Left renal cortex interstitium (tissue), 4 donors: ENCODE results near the gene MLX. TPM values are rescaled to one million over a fixed set of nuclear protein-coding genes. Genes with fewer than 3 reads are reported as not detected.
"Not testable (repeated sequence)": the region's sequence is repeated elsewhere in the genome, so short reads cannot be mapped to it uniquely, and the experiment has no call there.

ENCODE experiments used
- DNase-seq, 4 donors: peaks; one replicate each; pipeline ENCODE4 v3.0.0-alpha.2; 2013; ENCODE audit warnings: low read depth in 4 of 4, low spot score in 2 of 4, missing footprints in 1 of 4
- polyA plus RNA-seq, 4 donors: library from polyadenylated mRNA; unstranded; fragments of 120-200 nt; gene quantifications; one replicate each; pipeline ENCODE4 v1.2.1, GENCODE V29; 2013; ENCODE audit not compliant: insufficient read length in 4 of 4

Gene MLX
- polyA plus RNA-seq, 4 donors: 33.4 to 42.6 (median 35.8) TPM

- DNase-seq: no peak
Measured at GRCh38 chr17:42613699-42614295, 46.9 kb downstream of the MLX start.

- no peak for DNase-seq
Measured at GRCh38 chr17:42617956-42618431, 51.1 kb downstream of the MLX start.

GRCh38 chr17:42618442-42619150 is 51.7 kb downstream of the MLX start:
- DNase-seq: no peak

GRCh38 chr17:42621987-42622386 is 55.1 kb downstream of the MLX start:
- not testable (repeated sequence) for DNase-seq

Other genes starting within 250 kb of the MLX start
- 10 to 100 TPM; 58.2 to 71.3 (median 61.9) TPM for gene STAT3, start 178.7 kb upstream of the MLX start, polyA plus RNA-seq
- gene CAVIN1, start 143.8 kb upstream of the MLX start, polyA plus RNA-seq: 10 to 100 TPM; 58.0 to 85.6 (median 68.6) TPM
- gene ATP6V0A1, start 108.2 kb upstream of the MLX start, polyA plus RNA-seq: 10 to 100 TPM; 41.5 to 73.0 (median 57.7) TPM
- gene NAGLU, start 30.9 kb upstream of the MLX start, polyA plus RNA-seq: 10 to 100 TPM; 19.3 to 29.7 (median 25.6) TPM
- 1 to 10 TPM; 3.2 to 6.2 (median 5.2) TPM for gene HSD17B1, start 14.2 kb upstream of the MLX start, polyA plus RNA-seq
- 10 to 100 TPM; 57.7 to 67.1 (median 59.9) TPM for gene COASY, start 5.0 kb upstream of the MLX start, polyA plus RNA-seq
- gene PSMC3IP, start 10.6 kb downstream of the MLX start, polyA plus RNA-seq: 10 to 100 TPM; 16.2 to 23.4 (median 18.3) TPM
- gene RETREG3, start 42.3 kb downstream of the MLX start, polyA plus RNA-seq: 10 to 100 TPM; 41.9 to 65.7 (median 51.1) TPM
- gene TUBG1, start 42.6 kb downstream of the MLX start, polyA plus RNA-seq: 10 to 100 TPM; 54.4 to 63.9 (median 55.8) TPM
- gene TUBG2, start 92.2 kb downstream of the MLX start, polyA plus RNA-seq: 10 to 100 TPM; 19.4 to 42.2 (median 30.5) TPM
- gene PLEKHH3, start 109.9 kb downstream of the MLX start, polyA plus RNA-seq: 10 to 100 TPM; 12.3 to 23.0 (median 19.9) TPM
- 1 to 10 TPM in 3 of 4 donors, under 1 TPM in 1; 0.89 to 2.1 (median 1.5) TPM for gene CCR10, start 114.7 kb downstream of the MLX start, polyA plus RNA-seq
- 10 to 100 TPM in 1 of 4 donors, 1 to 10 TPM in 3; 8.1 to 11.1 (median 8.6) TPM for gene CNTNAP1, start 115.4 kb downstream of the MLX start, polyA plus RNA-seq
- 10 to 100 TPM; 32.5 to 65.2 (median 51.7) TPM for gene EZH1, start 177.9 kb downstream of the MLX start, polyA plus RNA-seq
- gene RAMP2, start 194.1 kb downstream of the MLX start, polyA plus RNA-seq: 100 to 1,000 TPM in 1 of 4 donors, 10 to 100 TPM in 3; 73.4 to 118 (median 93.3) TPM
- 100 to 1,000 TPM in 1 of 4 donors, 10 to 100 TPM in 3; 77.0 to 101 (median 93.4) TPM for gene VPS25, start 206.3 kb downstream of the MLX start, polyA plus RNA-seq
- 10 to 100 TPM; 11.2 to 17.9 (median 12.7) TPM for gene WNK4, start 213.5 kb downstream of the MLX start, polyA plus RNA-seq
- gene COA3, start 231.6 kb downstream of the MLX start, polyA plus RNA-seq: 100 to 1,000 TPM; 142 to 179 (median 160) TPM
- gene CNTD1, start 231.8 kb downstream of the MLX start, polyA plus RNA-seq: 1 to 10 TPM in 3 of 4 donors, under 1 TPM in 1; 0.86 to 3.8 (median 2.1) TPM